ENCODE results near the gene CHRNA10.

The CHRNA10 gene

GRCh38 chr11:3627291-3627690 lies 43.9 kb downstream of the CHRNA10 start:
- no peak for DNase-seq

GRCh38 chr11:3626250-3626960 lies 44.8 kb downstream of the CHRNA10 start:
- DNase-seq, result no peak

GRCh38 chr11:3623767-3624458 lies 47.3 kb downstream of the CHRNA10 start:
- DNase-seq, result no peak

- DNase-seq, result no peak
Measured at GRCh38 chr11:3623121-3623520, 48.1 kb downstream of the CHRNA10 start.

GRCh38 chr11:3622521-3622920 lies 48.7 kb downstream of the CHRNA10 start:
- no peak for DNase-seq

GRCh38 chr11:3617990-3618389 lies 53.2 kb downstream of the CHRNA10 start:
- no peak for DNase-seq

- DNase-seq, result no peak
Measured at GRCh38 chr11:3616721-3617460, 54.3 kb downstream of the CHRNA10 start.

- DNase-seq, result no peak
Measured at GRCh38 chr11:3615998-3616397, 55.2 kb downstream of the CHRNA10 start.

All from cerebellar nuclear complex (tissue), 1 donor.